Raji (cell line): ENCODE results near the gene ACAP3.

ENCODE experiments used
- POLR2A ChIP-seq: IDR thresholded peaks from 2 replicates; pipeline ENCODE4 v1.6.1; 2011; ENCODE audit warnings: low read depth, low read length, control low read depth; ENCODE audit not compliant: insufficient read depth

Gene ACAP3

GRCh38 chr1:1313500-1314236 is 5.9 kb upstream of the ACAP3 start:
- no peak for TF ChIP-seq POLR2A

GRCh38 chr1:1312450-1313314 is 5.0 kb upstream of the ACAP3 start:
- TF ChIP-seq POLR2A: no peak

GRCh38 chr1:1311107-1312104 is 3.7 kb upstream of the ACAP3 start:
- TF ChIP-seq POLR2A: no peak

- TF ChIP-seq POLR2A: no peak
Measured at GRCh38 chr1:1310476-1311053, 2.8 kb upstream of the ACAP3 start.

- no peak for TF ChIP-seq POLR2A
Measured at GRCh38 chr1:1310109-1310385, 2.3 kb upstream of the ACAP3 start.

GRCh38 chr1:1309251-1310108 is 1.8 kb upstream of the ACAP3 start:
- peak; percentile 32 for TF ChIP-seq POLR2A

- no peak for TF ChIP-seq POLR2A
Measured at GRCh38 chr1:1308756-1309250, 1.1 kb upstream of the ACAP3 start.

- peak; percentile 61 for TF ChIP-seq POLR2A
Measured at GRCh38 chr1:1307261-1307922, 338 bp downstream of the ACAP3 start.

GRCh38 chr1:1306661-1307260 is 969 bp downstream of the ACAP3 start:
- TF ChIP-seq POLR2A: no peak

GRCh38 chr1:1306070-1306660 is 1.6 kb downstream of the ACAP3 start:
- no peak for TF ChIP-seq POLR2A

GRCh38 chr1:1305300-1306069 is 2.2 kb downstream of the ACAP3 start:
- peak; percentile 36; the same call in 1 of the 2 replicates for TF ChIP-seq POLR2A

- no peak for TF ChIP-seq POLR2A
Measured at GRCh38 chr1:1304331-1305299, 3.1 kb downstream of the ACAP3 start.
